Neuronal stem cell (in vitro differentiated cells): ENCODE data around the gene HEXD.

Experiments used
- DNase-seq: peaks from one replicate; pipeline ENCODE4 v3.0.0-alpha.2; 2013; ENCODE audit warnings: low spot score
- H2AFZ ChIP-seq: one replicate; pipeline ENCODE4 v1.6.1; 2013; ENCODE audit warnings: mild to moderate bottlenecking, low read length, inconsistent platforms
- H2AK5ac ChIP-seq: 2 replicates; pipeline ENCODE4 v1.6.1; 2013; ENCODE audit warnings: low read depth, mild to moderate bottlenecking, inconsistent platforms, low read length, moderate library complexity, mixed read lengths
- H2BK120ac ChIP-seq: 2 replicates; pipeline ENCODE4 v1.6.1; 2013; ENCODE audit warnings: low read depth, mild to moderate bottlenecking, inconsistent platforms, low read length, moderate library complexity, mixed read lengths
- H2BK12ac ChIP-seq: one replicate; pipeline ENCODE4 v1.6.1; 2013; ENCODE audit warnings: low read length, inconsistent platforms
- H2BK15ac ChIP-seq: 2 replicates; pipeline ENCODE4 v1.6.1; 2013; ENCODE audit warnings: mild to moderate bottlenecking, low read length, inconsistent platforms, mixed read lengths
- H2BK5ac ChIP-seq: one replicate; pipeline ENCODE4 v1.6.1; 2013; ENCODE audit warnings: inconsistent platforms, mild to moderate bottlenecking, low read length, moderate library complexity
- H3K14ac ChIP-seq: one replicate; pipeline ENCODE4 v1.6.1; 2013; ENCODE audit warnings: low read length, inconsistent platforms
- H3K18ac ChIP-seq: 2 replicates; pipeline ENCODE4 v1.6.1; 2013; ENCODE audit warnings: low read length, inconsistent platforms
- H3K23ac ChIP-seq: 2 replicates; pipeline ENCODE4 v1.6.1; 2013; ENCODE audit warnings: low read depth, mild to moderate bottlenecking, mixed read lengths, low read length, inconsistent platforms; ENCODE audit not compliant: poor library complexity
- H3K27ac ChIP-seq: replicated peaks from 3 replicates; pipeline ENCODE4 v1.5.1; 2013; ENCODE audit warnings: low read length, inconsistent platforms
- H3K27me3 ChIP-seq, 3 experiments: 2 replicates each; pipeline ENCODE4 v1.6.1; 2013; ENCODE audit warnings: low read length in 3 of 3, mild to moderate bottlenecking in 2 of 3, inconsistent platforms in 1 of 3, low read depth in 1 of 3, mixed read lengths in 1 of 3, moderate library complexity in 1 of 3; ENCODE audit not compliant: control insufficient read depth in 3 of 3, insufficient read depth in 3 of 3
- H3K36me3 ChIP-seq, 2 donors: replicated peaks in 1 of 2; 2 replicates each; pipeline ENCODE4 v1.6.1; 2013; ENCODE audit warnings: low read length in 2 of 2; ENCODE audit not compliant: control insufficient read depth in 2 of 2, insufficient read depth in 2 of 2
- H3K4ac ChIP-seq: 2 replicates; pipeline ENCODE4 v1.6.1; 2013; ENCODE audit warnings: inconsistent platforms, mild to moderate bottlenecking, low read length, moderate library complexity
- H3K4me1 ChIP-seq, 2 donors: 1 replicate in 1 of 2; 2 replicates in 1 of 2; pipeline ENCODE4 v1.6.1; 2013; ENCODE audit warnings: low read length in 2 of 2, low read depth in 1 of 2; ENCODE audit not compliant: control insufficient read depth in 2 of 2, insufficient read depth in 1 of 2
- H3K4me2 ChIP-seq: one replicate; pipeline ENCODE4 v1.6.1; 2013; ENCODE audit warnings: mild to moderate bottlenecking, low read length, inconsistent platforms; ENCODE audit not compliant: insufficient read depth, poor library complexity, severe bottlenecking
- H3K4me3 ChIP-seq, 2 donors: 2 replicates each; pipeline ENCODE4 v1.5.1; 2013; ENCODE audit warnings: low read length in 2 of 2, mild to moderate bottlenecking in 2 of 2, inconsistent platforms in 1 of 2, moderate library complexity in 1 of 2
- H3K79me1 ChIP-seq: one replicate; pipeline ENCODE4 v1.6.1; 2013; ENCODE audit warnings: low read depth, mild to moderate bottlenecking, inconsistent platforms, low read length, moderate library complexity
- H3K9ac ChIP-seq: one replicate; pipeline ENCODE4 v1.6.1; 2013; ENCODE audit warnings: mild to moderate bottlenecking, low read depth, low read length, inconsistent platforms; ENCODE audit not compliant: poor library complexity
- H3K9me3 ChIP-seq, 2 donors: replicated peaks in 1 of 2; 2 replicates each; pipeline versions ENCODE3 to v1.6.1; 2013; ENCODE audit warnings: low read length in 2 of 2, mild to moderate bottlenecking in 2 of 2, inconsistent platforms in 1 of 2, low read depth in 1 of 2, mixed read lengths in 1 of 2, moderate library complexity in 1 of 2; ENCODE audit not compliant: control insufficient read depth in 2 of 2, insufficient read depth in 1 of 2
- H4K8ac ChIP-seq: one replicate; pipeline ENCODE4 v1.6.1; 2013; ENCODE audit warnings: low read depth, mild to moderate bottlenecking, inconsistent platforms, low read length, moderate library complexity
- H4K91ac ChIP-seq: one replicate; pipeline ENCODE4 v1.6.1; 2013; ENCODE audit warnings: low read length, low read depth, mild to moderate bottlenecking, inconsistent platforms; ENCODE audit not compliant: poor library complexity
- WGBS, 2 donors: extraction: QIAGEN DNeasy Blood & Tissue Kit; methylation state at CpG; one replicate each; pipeline ENCODE4 v1.1.7; 2013; ENCODE audit warnings: missing lambda C conversion rate in 2 of 2, mixed read lengths in 1 of 2; ENCODE audit not compliant: insufficient read length in 2 of 2, insufficient replicate concordance in 1 of 2; ENCODE audit errors: extremely low coverage in 2 of 2; 5-methylcytosine and 5-hydroxymethylcytosine counted together

The HEXD gene

DNA sequence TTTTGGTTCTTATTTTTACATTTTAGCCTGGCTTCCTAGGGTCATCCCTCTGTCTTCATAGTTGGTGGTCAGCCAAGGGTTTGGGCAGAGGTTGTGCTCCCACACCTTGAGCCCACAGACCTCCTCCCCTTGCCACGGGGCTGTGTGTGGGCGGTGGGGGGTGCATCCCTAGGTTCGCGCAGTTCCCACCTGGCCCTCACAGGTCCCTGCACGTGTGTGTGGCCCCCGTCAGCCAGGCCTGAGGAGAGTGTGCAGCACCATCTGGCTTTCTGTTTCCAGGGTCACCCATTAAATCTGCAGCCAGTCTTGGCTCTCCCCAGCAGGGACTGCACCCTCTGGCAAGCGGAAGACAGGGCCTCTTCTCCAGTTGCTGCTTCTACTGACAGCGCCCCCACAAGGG, 13.9 kb downstream of the HEXD start:
- Histone ChIP-seq H3K79me1 (no peaks in the 10 kb centered on the region), H4K91ac (no peak overlapping the region), H3K9me3 (no peaks in the 10 kb centered on the region), H3K36me3 (peaks cover 3 to 5% of the 10 kb centered on the region in 2 donors), H3K4me1 (peaks cover 3% of the 10 kb centered on the region in 2 donors), H3K4ac (no peak overlapping the region), H3K27ac (no peak overlapping the region), H3K14ac (no peak overlapping the region), H3K23ac (peak overlapping the region; percentile 55), H3K18ac (peak overlapping the region; percentile 48), H4K8ac (peak overlapping the region; percentile 17), H2BK12ac (no peak overlapping the region), H2BK5ac (peak overlapping the region; percentile 29), H3K9ac (peak overlapping the region; percentile 21), H3K4me2 (no peak overlapping the region), H2BK120ac (no peak overlapping the region), H2BK15ac (no peak overlapping the region), H3K4me3 (no peak overlapping the region), H3K27me3 (no peaks in the 10 kb centered on the region), H2AFZ (no peak overlapping the region), H2AK5ac (no peak overlapping the region)
- no CpG with 5 or more reads among the region's 8 CpGs for WGBS, 2 donors
- no peak for DNase-seq

DNA sequence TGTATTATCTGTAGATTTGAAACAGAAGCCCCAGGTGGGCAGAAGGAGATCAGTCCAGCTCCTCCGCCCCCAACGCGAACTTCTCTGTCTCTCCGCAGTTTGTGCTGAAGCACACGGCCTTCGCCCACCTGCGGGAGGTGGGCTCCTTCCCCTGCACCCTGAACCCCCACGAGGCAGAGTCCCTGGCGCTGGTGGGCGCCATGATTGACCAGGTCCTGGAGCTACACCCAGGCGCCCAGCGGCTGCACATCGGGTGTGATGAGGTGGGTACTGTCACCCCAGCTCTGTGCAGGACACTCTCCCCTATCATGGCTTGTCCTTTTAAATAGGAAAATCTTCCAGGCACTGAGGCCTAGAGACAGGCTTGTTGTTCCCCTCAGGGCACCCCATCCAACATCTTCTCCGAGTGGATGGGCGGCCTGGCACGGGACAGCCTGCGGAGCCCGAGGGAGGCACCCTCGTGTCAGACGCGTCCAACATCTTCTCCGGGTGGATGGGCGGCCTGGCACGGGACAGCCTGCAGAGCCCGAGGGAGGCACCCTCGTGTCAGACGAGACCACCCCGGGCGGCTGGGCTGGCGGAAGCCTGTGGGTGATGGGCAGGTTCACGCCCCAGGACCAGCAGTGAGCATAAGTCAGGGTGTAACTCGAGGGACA, 15.5 kb downstream of the HEXD start:
- Histone ChIP-seq H3K79me1 (no peaks in the 10 kb centered on the region), H2BK15ac (no peak overlapping the region), H2AK5ac (no peak overlapping the region), H3K14ac (no peak overlapping the region), H3K4me3 (no peak overlapping the region), H3K4me1 (peaks cover 3% of the 10 kb centered on the region in 2 donors), H3K9me3 (no peaks in the 10 kb centered on the region), H3K27me3 (no peaks in the 10 kb centered on the region), H3K4me2 (no peak overlapping the region), H4K91ac (no peak overlapping the region), H3K18ac (peak overlapping the region; percentile 38), H4K8ac (peak overlapping the region; percentile 43), H2BK5ac (no peak overlapping the region), H3K23ac (peak overlapping the region; percentile 55), H2AFZ (no peak overlapping the region), H2BK12ac (no peak overlapping the region), H3K4ac (no peak overlapping the region), H2BK120ac (no peak overlapping the region), H3K27ac (no peak overlapping the region), H3K9ac (no peak overlapping the region), H3K36me3 (peaks cover 3 to 5% of the 10 kb centered on the region in 2 donors)
- no peak for DNase-seq
- WGBS, 2 donors, result no CpG with 5 or more reads among the region's 32 CpGs

DNA sequence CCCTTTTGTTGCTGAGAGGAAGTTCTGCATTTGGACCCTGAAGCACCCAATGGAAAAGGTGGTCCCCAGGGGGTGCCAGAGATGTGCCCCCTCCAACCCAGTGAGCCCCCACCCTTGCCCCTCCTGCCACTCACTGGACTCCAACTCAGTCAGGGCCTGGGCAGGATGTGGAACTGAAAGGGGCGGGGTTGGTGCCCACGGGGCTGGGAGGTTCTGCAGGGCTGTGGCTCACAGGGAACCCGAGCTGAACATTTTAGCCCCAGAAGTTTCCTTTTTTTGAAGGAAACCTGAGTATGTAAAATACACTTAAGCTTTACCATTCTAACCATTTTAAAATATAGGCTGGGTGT, 16.0 kb downstream of the HEXD start:
- no peaks in the 10 kb centered on the region for H3K27me3 ChIP-seq
- no peak overlapping the region for H3K4me2 ChIP-seq
- H2BK12ac ChIP-seq, result no peak overlapping the region
- DNase-seq, result no peak
- H2BK5ac ChIP-seq, result no peak overlapping the region
- H3K36me3 ChIP-seq, result peaks cover 3 to 5% of the 10 kb centered on the region in 2 donors
- no peak overlapping the region for H2AK5ac ChIP-seq
- H3K4me3 ChIP-seq, result no peak overlapping the region
- H3K4me1 ChIP-seq, result peaks cover 3% of the 10 kb centered on the region in 2 donors
- no peak overlapping the region for H3K9ac ChIP-seq
- H3K27ac ChIP-seq, result no peak overlapping the region
- no peak overlapping the region for H4K8ac ChIP-seq
- no peak overlapping the region for H2AFZ ChIP-seq
- H3K79me1 ChIP-seq, result peaks cover 2% of the 10 kb centered on the region
- no peak overlapping the region for H3K23ac ChIP-seq
- no peak overlapping the region for H3K4ac ChIP-seq
- no CpG with 5 or more reads among the region's 3 CpGs for WGBS, 2 donors
- no peak overlapping the region for H2BK15ac ChIP-seq
- no peak overlapping the region for H2BK120ac ChIP-seq
- no peaks in the 10 kb centered on the region for H3K9me3 ChIP-seq
- no peak overlapping the region for H3K18ac ChIP-seq
- no peak overlapping the region for H3K14ac ChIP-seq
- no peak overlapping the region for H4K91ac ChIP-seq

DNA sequence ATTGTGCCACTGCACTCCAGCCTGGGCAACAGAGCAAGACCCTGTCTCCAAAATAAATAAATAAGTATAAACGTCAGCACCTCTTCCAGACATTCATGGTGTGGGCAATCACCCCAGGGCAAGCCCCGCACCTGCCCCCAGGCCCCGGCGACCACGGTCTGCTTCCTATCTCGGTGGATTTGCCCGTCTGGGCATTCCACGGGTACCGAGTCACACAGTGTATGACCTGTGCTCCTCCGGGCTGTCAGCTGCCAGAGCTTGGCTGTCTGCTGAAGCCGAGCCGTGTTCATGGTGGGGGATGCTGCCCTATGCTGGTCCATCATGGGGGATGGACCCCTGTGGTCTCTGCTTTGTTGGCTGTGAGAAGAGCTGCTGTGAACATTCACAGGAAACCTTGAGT, 17.0 kb downstream of the HEXD start:
- H3K9ac ChIP-seq, result no peak overlapping the region
- no peak overlapping the region for H3K4me2 ChIP-seq
- H3K4me1 ChIP-seq, result peaks cover 3% of the 10 kb centered on the region in 2 donors
- H2BK120ac ChIP-seq, result no peak overlapping the region
- no peak overlapping the region for H3K4ac ChIP-seq
- peak overlapping the region; percentile 67 for H3K23ac ChIP-seq
- no peak overlapping the region for H4K91ac ChIP-seq
- no peak overlapping the region for H3K27ac ChIP-seq
- H3K4me3 ChIP-seq, result no peak overlapping the region
- peaks cover 2% of the 10 kb centered on the region for H3K79me1 ChIP-seq
- H2AK5ac ChIP-seq, result no peak overlapping the region
- no peak overlapping the region for H2AFZ ChIP-seq
- H3K14ac ChIP-seq, result no peak overlapping the region
- no peak overlapping the region for H2BK12ac ChIP-seq
- H2BK15ac ChIP-seq, result no peak overlapping the region
- no peak overlapping the region for H3K18ac ChIP-seq
- H3K9me3 ChIP-seq, result no peaks in the 10 kb centered on the region
- no CpG with 5 or more reads among the region's 12 CpGs for WGBS, 2 donors
- H3K27me3 ChIP-seq, result no peaks in the 10 kb centered on the region
- H4K8ac ChIP-seq, result peak overlapping the region; percentile 23
- H2BK5ac ChIP-seq, result no peak overlapping the region
- H3K36me3 ChIP-seq, result peaks cover 3 to 5% of the 10 kb centered on the region in 2 donors
- no peak for DNase-seq
